ENCODE measurements around the gene B3GALT6. TPM values are rescaled to one million over a fixed set of nuclear protein-coding genes. Genes with fewer than 3 reads are reported as not detected.

B3GALT6 gene
- total RNA-seq, 1 experiment from 2014 or later, result 27.1 TPM

DNA sequence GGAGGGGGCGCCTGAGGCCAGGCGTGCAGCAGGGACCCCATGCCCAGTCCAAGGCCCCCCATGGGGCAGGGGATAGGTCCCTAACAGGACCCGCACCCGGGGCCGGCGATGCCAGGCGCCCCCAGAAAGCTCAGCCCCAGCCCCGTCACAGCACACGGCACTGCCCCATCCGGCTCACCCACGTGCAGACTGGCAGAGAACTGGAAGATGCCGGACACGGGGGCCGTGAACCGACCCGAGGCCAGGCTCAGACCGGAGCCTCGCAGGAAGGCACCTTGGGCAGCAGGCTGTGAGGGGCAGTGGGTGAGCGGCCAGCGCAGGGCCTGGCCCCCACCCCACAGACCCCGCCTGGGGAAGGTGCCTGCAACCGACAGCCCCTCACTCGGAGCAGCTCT, 11.2 kb downstream of the B3GALT6 start:
- Histone ChIP-seq H3T11ph (ENCODE audit: low read length) (no peak overlapping the region), H3K18ac (ENCODE audit: insufficient read length, low read depth, low read length) (no peak overlapping the region), H2BK15ac (ENCODE audit: low read depth, low read length) (no peak overlapping the region), H4K8ac (replicated peaks; ENCODE audit: insufficient read length, low read depth, low read length) (no peak overlapping the region), H2AK5ac (ENCODE audit: insufficient read length, low read length) (no peak overlapping the region), H3K4me2 (ENCODE audit: insufficient read depth, insufficient read length, low read length) (no peak overlapping the region), H2BK12ac (ENCODE audit: insufficient read length, low read depth, low read length) (no peak overlapping the region), H2BK5ac (ENCODE audit: insufficient read length, low read length) (no peak overlapping the region), H4K91ac (ENCODE audit: insufficient read length, low read depth, low read length) (no peak overlapping the region), H3K9me3 (ENCODE audit: control insufficient read depth, low read depth, low read length) (no peaks in the 10 kb centered on the region), H3K4ac (ENCODE audit: low read depth, low read length) (no peak overlapping the region), H3K23ac (ENCODE audit: insufficient read length, low read depth, low read length) (no peak overlapping the region), H3K14ac (ENCODE audit: insufficient read depth, low read length) (no peak overlapping the region; the same call in 1 of the 2 replicates), H3K9ac (ENCODE audit: extremely low read depth, insufficient read length, low read length) (no peak overlapping the region), H4K20me1 (ENCODE audit: control insufficient read depth, insufficient read depth, insufficient read length) (no peaks in the 10 kb centered on the region), H2AFZ (ENCODE audit: low read length) (no peak overlapping the region), H2BK20ac (ENCODE audit: low read depth, low read length, poor library complexity, severe bottlenecking) (no peak overlapping the region), H4K5ac (ENCODE audit: insufficient read length, low read depth, low read length) (no peak overlapping the region), H3K4me1 (ENCODE audit: insufficient read depth, low read length) (no peaks in the 10 kb centered on the region), H3K23me2 (ENCODE audit: insufficient read length, low read depth, low read length, poor library complexity, severe bottlenecking) (no peaks in the 10 kb centered on the region), H3K27ac (ENCODE audit: insufficient read length, low read depth, low read length) (no peak overlapping the region), H3K27me3 (ENCODE audit: insufficient read depth, low read length) (no peaks in the 10 kb centered on the region), H3K56ac (ENCODE audit: insufficient read length, low read depth, low read length) (no peak overlapping the region), H3K79me2 (ENCODE audit: insufficient read depth, low read length) (no peaks in the 10 kb centered on the region), H2BK120ac (ENCODE audit: low read depth, low read length, poor library complexity, severe bottlenecking) (no peak overlapping the region), H3K79me1 (ENCODE audit: insufficient read depth, low read depth, low read length, poor library complexity, severe bottlenecking) (no peaks in the 10 kb centered on the region)
- Mint-ChIP-seq H3K4me3 (no peak overlapping the region), H3K27ac (no peak overlapping the region), H3K36me3 (ENCODE audit: insufficient read depth in 1 of 3, low read depth in 3 of 3) (no peaks in the 10 kb centered on the region), H3K4me1 (peaks cover 0 to 4% of the 10 kb centered on the region in 2 experiments; a peak in 2 of 4 replicates), H3K9me3 (no peaks in the 10 kb centered on the region), H3K27me3 (ENCODE audit: low read depth) (peaks cover 15% of the 10 kb centered on the region)
- DNase-seq, result no peak
- WGBS (ENCODE audit: extremely low coverage, insufficient read length, low lambda C conversion rate), result no CpG with 5 or more reads among the region's 23 CpGs
- TF ChIP-seq, protein P1, sequence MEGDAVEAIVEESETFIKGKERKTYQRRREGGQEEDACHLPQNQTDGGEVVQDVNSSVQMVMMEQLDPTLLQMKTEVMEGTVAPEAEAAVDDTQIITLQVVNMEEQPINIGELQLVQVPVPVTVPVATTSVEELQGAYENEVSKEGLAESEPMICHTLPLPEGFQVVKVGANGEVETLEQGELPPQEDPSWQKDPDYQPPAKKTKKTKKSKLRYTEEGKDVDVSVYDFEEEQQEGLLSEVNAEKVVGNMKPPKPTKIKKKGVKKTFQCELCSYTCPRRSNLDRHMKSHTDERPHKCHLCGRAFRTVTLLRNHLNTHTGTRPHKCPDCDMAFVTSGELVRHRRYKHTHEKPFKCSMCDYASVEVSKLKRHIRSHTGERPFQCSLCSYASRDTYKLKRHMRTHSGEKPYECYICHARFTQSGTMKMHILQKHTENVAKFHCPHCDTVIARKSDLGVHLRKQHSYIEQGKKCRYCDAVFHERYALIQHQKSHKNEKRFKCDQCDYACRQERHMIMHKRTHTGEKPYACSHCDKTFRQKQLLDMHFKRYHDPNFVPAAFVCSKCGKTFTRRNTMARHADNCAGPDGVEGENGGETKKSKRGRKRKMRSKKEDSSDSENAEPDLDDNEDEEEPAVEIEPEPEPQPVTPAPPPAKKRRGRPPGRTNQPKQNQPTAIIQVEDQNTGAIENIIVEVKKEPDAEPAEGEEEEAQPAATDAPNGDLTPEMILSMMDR (conservative IDR thresholded peaks at IDR 0.05), result no peak

All from H9 (cell line).